ENCODE results near the gene LRP5. TPM values are rescaled to one million over a fixed set of nuclear protein-coding genes. Genes with fewer than 3 reads are reported as not detected.
"Not testable (repeated sequence)": the region's sequence is repeated elsewhere in the genome, so short reads cannot be mapped to it uniquely, and the experiment has no call there.

LRP5 gene
- total and polyA plus RNA-seq, 4 experiments from 2014 or later: 0.61 to 1.9 (median 1.4) TPM; not detected in 1

DNA sequence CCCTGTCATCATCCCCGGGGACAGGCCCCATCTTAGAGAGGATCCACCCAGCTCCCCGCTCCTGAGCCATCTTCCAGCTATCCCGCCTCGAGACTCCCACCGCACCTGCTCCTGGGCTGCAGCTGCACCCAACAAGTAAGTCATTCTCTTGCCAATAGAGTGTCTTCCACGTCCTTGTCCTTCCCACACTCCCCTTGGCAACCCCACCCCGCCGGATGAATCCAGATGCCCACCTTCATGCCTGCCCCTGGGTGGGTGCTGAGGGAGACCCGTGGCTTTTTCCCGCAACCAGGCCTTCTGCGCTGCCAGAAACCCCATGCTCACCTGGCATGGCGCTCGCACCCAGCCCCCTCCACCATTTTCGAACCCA is 29.5 kb upstream of the LRP5 start:
- peaks cover 0 to 2% (median 0%) of the 10 kb centered on the region in 8 donors for H3K9me3 Mint-ChIP-seq
- intact Hi-C loops (cut with micrococcal nuclease): no loop called here
- Histone ChIP-seq H3K9me3 (ENCODE audit: control insufficient read depth in 1 of 2, low read length in 2 of 2) (no peaks in the 10 kb centered on the region), H3K27ac (ENCODE audit: low read depth, low read length) (no peak overlapping the region), H3K36me3 (ENCODE audit: insufficient read depth, low read length) (no peaks in the 10 kb centered on the region), H3K4me1 (ENCODE audit: insufficient read depth, low read length) (peaks cover 16% of the 10 kb centered on the region), H3K4me3 (ENCODE audit: low read length in 2 of 2) (no peak overlapping the region), H3K27me3 (ENCODE audit: insufficient read depth, low read length) (no peaks in the 10 kb centered on the region)
- DNase-seq: no peak
- ChIA-PET CTCF (ENCODE audit: partially characterized antibody) (interaction anchor here (0.9 kb wide), 1 partner anchor 15 kb away, joined by 3 read pairs; no protein-coding TSS in a partner anchor), POLR2A (ENCODE audit: partially characterized antibody) (interaction anchor here (1.7 kb wide), 1 partner anchor 11 kb away, joined by 11 read pairs; the partner anchor contains the start of gene C11orf24)
- H3K36me3 Mint-ChIP-seq: no peaks in the 10 kb centered on the region
- peaks cover under 1 to 9% of the 10 kb centered on the region in 2 donors for H3K27me3 Mint-ChIP-seq
- H3K27ac Mint-ChIP-seq: peak overlapping the region in 3 of 7 donors; percentile 20 to 80 (median 27)
- peaks cover 14 to 19% (median 18%) of the 10 kb centered on the region in 4 donors for H3K4me1 Mint-ChIP-seq
- H3K4me3 Mint-ChIP-seq: peak overlapping the region in 6 of 8 donors; percentile 11 to 76 (median 41)

DNA sequence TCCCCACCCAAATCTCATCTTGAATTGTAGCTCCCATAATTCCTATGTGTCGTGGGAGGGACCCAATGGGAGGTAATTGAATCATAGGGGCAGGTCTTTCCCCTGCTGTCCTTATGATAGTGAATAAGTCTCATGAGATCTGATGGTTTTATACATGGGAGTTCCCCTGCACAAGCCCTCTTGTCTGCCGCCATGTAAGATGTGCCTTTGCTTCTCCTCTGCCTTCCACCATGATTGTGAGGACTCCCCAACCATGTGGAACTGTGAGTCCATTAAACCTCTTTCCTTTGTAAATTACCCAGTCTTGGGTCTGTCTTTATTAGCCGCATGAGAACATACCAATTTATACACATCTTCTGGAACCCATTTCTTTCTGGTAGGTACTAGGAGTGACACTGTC is 27.8 kb upstream of the LRP5 start:
- peaks cover 16% of the 10 kb centered on the region for H3K4me1 ChIP-seq (ENCODE audit: insufficient read depth, low read length)
- H3K27ac Mint-ChIP-seq; H3K4me3 ChIP-seq (ENCODE audit: low read length in 2 of 2); H3K9me3 ChIP-seq (ENCODE audit: control insufficient read depth in 1 of 2, low read length in 2 of 2); H3K27me3 ChIP-seq (ENCODE audit: insufficient read depth, low read length); H3K36me3 Mint-ChIP-seq; H3K27me3 Mint-ChIP-seq; POLR2A ChIA-PET (ENCODE audit: partially characterized antibody); H3K27ac ChIP-seq (ENCODE audit: low read depth, low read length); intact Hi-C loops (cut with micrococcal nuclease); H3K36me3 ChIP-seq (ENCODE audit: insufficient read depth, low read length); DNase-seq; H3K9me3 Mint-ChIP-seq: not testable (repeated sequence)
- CTCF ChIA-PET (ENCODE audit: partially characterized antibody): interaction anchor here (0.8 to 1.1 kb wide), 3 partner anchors 11 to 79 kb away, joined by 3 to 5 read pairs (median 5); no protein-coding TSS in a partner anchor
- H3K4me1 Mint-ChIP-seq: peaks cover 14 to 19% (median 18%) of the 10 kb centered on the region in 4 donors
- H3K4me3 Mint-ChIP-seq: peak overlapping the region in 1 of 8 donors; percentile 13

DNA sequence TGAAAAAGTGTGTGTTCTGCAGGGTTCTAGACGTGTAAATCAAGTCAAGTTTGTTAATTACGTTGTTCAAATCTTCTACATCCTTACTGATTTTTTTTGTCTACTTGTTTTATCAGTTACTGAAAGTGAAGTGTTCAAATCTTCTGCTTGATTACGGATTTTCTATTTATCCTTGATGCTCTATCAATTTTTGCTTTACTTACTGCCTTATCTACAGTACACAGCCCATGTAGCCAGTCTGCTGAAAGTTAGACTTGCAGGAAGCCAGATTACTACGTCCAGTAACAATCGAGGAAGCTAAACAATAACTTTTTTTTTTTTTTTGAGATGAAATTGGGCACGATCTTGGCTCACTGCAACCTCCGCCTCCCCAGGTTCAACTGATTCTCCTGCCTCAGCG is 25.0 kb upstream of the LRP5 start:
- H3K4me3 ChIP-seq (ENCODE audit: low read length in 2 of 2): no peak overlapping the region
- intact Hi-C loops (cut with micrococcal nuclease): no loop called here
- ChIA-PET CTCF (ENCODE audit: partially characterized antibody) (interaction anchor here (0.6 to 2.3 kb wide), 2 partner anchors 11 to 34 kb away, joined by 3 to 9 read pairs; no protein-coding TSS in a partner anchor), POLR2A (ENCODE audit: partially characterized antibody) (no interaction called here)
- H3K36me3 Mint-ChIP-seq: no peaks in the 10 kb centered on the region
- H3K4me1 Mint-ChIP-seq: peaks cover 6 to 12% (median 9%) of the 10 kb centered on the region in 4 donors
- peaks cover 4 to 6% of the 10 kb centered on the region in 2 donors for H3K27me3 Mint-ChIP-seq
- no peak overlapping the region for H3K27ac Mint-ChIP-seq
- peaks cover 0 to 5% (median 0%) of the 10 kb centered on the region in 8 donors for H3K9me3 Mint-ChIP-seq
- H3K27me3 ChIP-seq (ENCODE audit: insufficient read depth, low read length): no peaks in the 10 kb centered on the region
- H3K27ac ChIP-seq (ENCODE audit: low read depth, low read length): no peak overlapping the region
- H3K4me1 ChIP-seq (ENCODE audit: insufficient read depth, low read length): peaks cover 4% of the 10 kb centered on the region
- H3K4me3 Mint-ChIP-seq: no peak overlapping the region
- no peaks in the 10 kb centered on the region for H3K36me3 ChIP-seq (ENCODE audit: insufficient read depth, low read length)
- no peaks in the 10 kb centered on the region for H3K9me3 ChIP-seq (ENCODE audit: control insufficient read depth in 1 of 2, low read length in 2 of 2)
- no peak for DNase-seq

DNA sequence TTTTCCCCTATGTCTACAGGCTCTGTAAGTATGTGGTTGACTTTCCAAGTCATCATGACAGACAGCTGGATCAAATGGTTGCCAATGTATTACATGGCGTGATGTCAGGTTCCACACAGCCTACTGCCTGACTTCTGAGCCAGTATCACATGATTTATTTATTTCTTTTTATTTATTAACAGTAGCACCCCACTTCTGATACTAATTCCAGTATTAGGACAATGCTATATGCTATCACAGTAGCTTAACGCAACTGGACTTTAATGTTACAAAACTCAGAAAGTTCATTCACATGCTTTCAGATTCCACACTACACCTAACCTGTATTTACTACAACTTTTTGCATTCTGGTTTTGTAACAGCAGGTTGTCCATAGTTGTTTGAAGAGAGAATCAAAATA is 22.9 kb upstream of the LRP5 start:
- Mint-ChIP-seq H3K27ac (no peak overlapping the region), H3K4me1 (no peaks in the 10 kb centered on the region), H3K4me3 (no peak overlapping the region), H3K36me3 (no peaks in the 10 kb centered on the region), H3K9me3 (peaks cover 0 to 5% (median 0%) of the 10 kb centered on the region in 8 donors), H3K27me3 (peaks cover under 1 to 4% of the 10 kb centered on the region in 2 donors)
- H3K27me3 ChIP-seq (ENCODE audit: insufficient read depth, low read length): no peaks in the 10 kb centered on the region
- no peak for DNase-seq
- POLR2A ChIA-PET (ENCODE audit: partially characterized antibody): no interaction called here
- H3K27ac ChIP-seq (ENCODE audit: low read depth, low read length): no peak overlapping the region
- CTCF ChIA-PET (ENCODE audit: partially characterized antibody): no interaction called here
- H3K9me3 ChIP-seq (ENCODE audit: control insufficient read depth in 1 of 2, low read length in 2 of 2): no peaks in the 10 kb centered on the region
- H3K36me3 ChIP-seq (ENCODE audit: insufficient read depth, low read length): no peaks in the 10 kb centered on the region
- no peaks in the 10 kb centered on the region for H3K4me1 ChIP-seq (ENCODE audit: insufficient read depth, low read length)
- no peak overlapping the region for H3K4me3 ChIP-seq (ENCODE audit: low read length in 2 of 2)
- intact Hi-C loops (cut with micrococcal nuclease): no loop called here

DNA sequence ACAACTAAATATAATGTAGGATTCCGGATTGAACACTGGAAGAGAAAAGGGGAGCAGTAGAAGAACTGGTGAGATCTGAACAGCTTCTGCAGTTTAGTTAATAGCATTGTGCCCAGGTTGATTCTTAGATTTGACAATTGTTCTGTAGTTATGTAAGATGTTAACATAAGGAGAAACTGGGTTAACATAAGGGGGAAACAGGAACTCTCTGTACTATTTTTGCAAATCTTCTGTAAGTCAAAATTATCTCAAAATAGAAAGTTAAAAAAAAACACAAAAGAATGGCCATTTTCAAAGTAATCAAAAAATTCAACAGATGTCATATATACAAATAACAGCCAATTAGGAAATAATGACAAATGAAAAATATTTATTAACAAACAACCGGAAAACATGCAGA is 18.7 kb upstream of the LRP5 start:
- H3K27ac Mint-ChIP-seq: no peak overlapping the region
- Histone ChIP-seq H3K4me3 (ENCODE audit: low read length in 2 of 2) (no peak overlapping the region), H3K27me3 (ENCODE audit: insufficient read depth, low read length) (no peaks in the 10 kb centered on the region), H3K27ac (ENCODE audit: low read depth, low read length) (no peak overlapping the region), H3K9me3 (ENCODE audit: control insufficient read depth in 1 of 2, low read length in 2 of 2) (no peaks in the 10 kb centered on the region), H3K4me1 (ENCODE audit: insufficient read depth, low read length) (peaks cover 7% of the 10 kb centered on the region), H3K36me3 (ENCODE audit: insufficient read depth, low read length) (no peaks in the 10 kb centered on the region)
- no peaks in the 10 kb centered on the region for H3K36me3 Mint-ChIP-seq
- H3K4me3 Mint-ChIP-seq: no peak overlapping the region
- no peaks in the 10 kb centered on the region for H3K27me3 Mint-ChIP-seq
- H3K9me3 Mint-ChIP-seq: peaks cover 0 to 5% (median 0%) of the 10 kb centered on the region in 8 donors
- DNase-seq: no peak
- ChIA-PET CTCF (ENCODE audit: partially characterized antibody) (interaction anchor here (2.9 kb wide), 1 partner anchor 36 kb away, joined by 14 read pairs; no protein-coding TSS in a partner anchor), POLR2A (ENCODE audit: partially characterized antibody) (interaction anchor here (0.6 kb wide), 1 partner anchor 11 kb away, joined by 3 read pairs; no protein-coding TSS in a partner anchor)
- H3K4me1 Mint-ChIP-seq: peaks cover 0 to 2% (median 0%) of the 10 kb centered on the region in 4 donors
- intact Hi-C loops (cut with micrococcal nuclease): no loop called here

DNA sequence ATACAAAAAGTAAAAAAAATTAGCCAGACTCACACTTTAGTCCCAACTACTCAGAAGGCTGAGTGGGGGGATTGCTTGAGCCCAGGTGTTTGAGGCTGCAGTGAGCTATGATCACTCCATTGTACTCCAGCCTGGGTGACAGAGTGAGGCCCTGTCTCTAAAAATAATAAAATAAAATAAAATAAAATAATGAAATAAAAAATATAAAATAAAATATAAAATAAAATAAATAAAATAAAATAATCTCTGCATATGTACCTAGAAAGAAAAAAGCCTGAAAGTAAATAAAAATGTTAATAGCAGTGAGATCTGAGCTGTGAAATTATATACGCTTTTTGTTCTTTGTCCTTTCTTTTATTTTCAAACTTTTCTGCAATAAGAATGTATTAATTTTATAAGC is 17.1 kb upstream of the LRP5 start:
- H3K9me3 Mint-ChIP-seq: peaks cover 0 to 2% (median 0%) of the 10 kb centered on the region in 8 donors
- Histone ChIP-seq H3K4me3 (ENCODE audit: low read length in 2 of 2) (no peak overlapping the region), H3K4me1 (ENCODE audit: insufficient read depth, low read length) (peaks cover 7% of the 10 kb centered on the region), H3K9me3 (ENCODE audit: control insufficient read depth in 1 of 2, low read length in 2 of 2) (no peaks in the 10 kb centered on the region), H3K36me3 (ENCODE audit: insufficient read depth, low read length) (no peaks in the 10 kb centered on the region), H3K27ac (ENCODE audit: low read depth, low read length) (no peak overlapping the region), H3K27me3 (ENCODE audit: insufficient read depth, low read length) (no peaks in the 10 kb centered on the region)
- no peaks in the 10 kb centered on the region for H3K36me3 Mint-ChIP-seq
- H3K4me1 Mint-ChIP-seq: peaks cover 0 to 4% (median 0%) of the 10 kb centered on the region in 4 donors
- intact Hi-C loops (cut with micrococcal nuclease): no loop called here
- no peaks in the 10 kb centered on the region for H3K27me3 Mint-ChIP-seq
- no peak for DNase-seq
- no peak overlapping the region for H3K4me3 Mint-ChIP-seq
- ChIA-PET CTCF (ENCODE audit: partially characterized antibody) (interaction anchor here (0.7 to 5.7 kb wide), 8 partner anchors 9 to 85 kb away, joined by 3 to 273 read pairs (median 4); no protein-coding TSS in a partner anchor), POLR2A (ENCODE audit: partially characterized antibody) (interaction anchor here (0.9 to 1.3 kb wide), 3 partner anchors 23 to 42 kb away, joined by 3 to 5 read pairs (median 4); partner anchors contain the start of gene C11orf24)
- no peak overlapping the region for H3K27ac Mint-ChIP-seq

DNA sequence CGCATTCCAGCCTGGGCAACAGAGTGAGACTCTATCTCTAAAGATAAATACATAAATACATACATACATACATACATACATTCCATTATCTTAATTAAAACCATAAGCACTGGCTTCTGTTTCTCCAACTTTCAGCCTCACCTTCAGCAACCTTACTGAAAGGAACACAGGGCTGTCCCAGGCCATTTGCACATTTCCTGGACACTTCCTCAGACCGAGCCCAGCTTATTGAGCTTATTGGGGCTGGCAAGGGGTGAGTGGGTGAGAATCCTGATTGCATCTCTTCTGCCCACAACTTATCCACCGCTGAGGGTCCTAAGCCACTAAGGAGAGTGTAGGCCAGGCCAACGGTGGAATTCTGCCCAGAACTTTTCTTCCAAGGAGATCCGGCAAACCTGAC is 16.5 kb upstream of the LRP5 start:
- ChIA-PET CTCF (ENCODE audit: partially characterized antibody) (interaction anchor here (0.7 to 5.7 kb wide), 9 partner anchors 8 to 86 kb away, joined by 3 to 273 read pairs (median 4); partner anchors contain the start of gene C11orf24), POLR2A (ENCODE audit: partially characterized antibody) (interaction anchor here (0.9 to 1.3 kb wide), 3 partner anchors 24 to 43 kb away, joined by 3 to 5 read pairs (median 4); partner anchors contain the start of gene C11orf24)
- H3K4me3 ChIP-seq (ENCODE audit: low read length in 2 of 2): no peak overlapping the region
- intact Hi-C loops (cut with micrococcal nuclease): no loop called here
- H3K9me3 Mint-ChIP-seq: no peaks in the 10 kb centered on the region
- peaks cover 0 to 4% (median 0%) of the 10 kb centered on the region in 4 donors for H3K4me1 Mint-ChIP-seq
- H3K27me3 ChIP-seq (ENCODE audit: insufficient read depth, low read length): no peaks in the 10 kb centered on the region
- no peak for DNase-seq
- H3K4me1 ChIP-seq (ENCODE audit: insufficient read depth, low read length): peaks cover 7% of the 10 kb centered on the region
- H3K36me3 ChIP-seq (ENCODE audit: insufficient read depth, low read length): no peaks in the 10 kb centered on the region
- no peak overlapping the region for H3K4me3 Mint-ChIP-seq
- H3K9me3 ChIP-seq (ENCODE audit: control insufficient read depth in 1 of 2, low read length in 2 of 2): no peaks in the 10 kb centered on the region
- no peak overlapping the region for H3K27ac Mint-ChIP-seq
- H3K36me3 Mint-ChIP-seq: no peaks in the 10 kb centered on the region
- H3K27ac ChIP-seq (ENCODE audit: low read depth, low read length): no peak overlapping the region
- H3K27me3 Mint-ChIP-seq: no peaks in the 10 kb centered on the region

Data from CD4-positive, alpha-beta memory T cell (primary cell).